SIG-M5 treated with dmso at 0.1 percent for 504 hours (cell line): ENCODE results near the gene DNAJC1.
"Not testable (repeated sequence)": the region's sequence is repeated elsewhere in the genome, so short reads cannot be mapped to it uniquely, and the experiment has no call there.

Experiments
- DNase-seq: peaks from one replicate; lab custom pipeline; 2025; ENCODE audit not compliant: unreplicated experiment; lab: John Stamatoyannopoulos, UW

Gene DNAJC1

GRCh38 chr10:21831986-21832820 is 171.3 kb downstream of the DNAJC1 start:
- no peak for DNase-seq

DNA sequence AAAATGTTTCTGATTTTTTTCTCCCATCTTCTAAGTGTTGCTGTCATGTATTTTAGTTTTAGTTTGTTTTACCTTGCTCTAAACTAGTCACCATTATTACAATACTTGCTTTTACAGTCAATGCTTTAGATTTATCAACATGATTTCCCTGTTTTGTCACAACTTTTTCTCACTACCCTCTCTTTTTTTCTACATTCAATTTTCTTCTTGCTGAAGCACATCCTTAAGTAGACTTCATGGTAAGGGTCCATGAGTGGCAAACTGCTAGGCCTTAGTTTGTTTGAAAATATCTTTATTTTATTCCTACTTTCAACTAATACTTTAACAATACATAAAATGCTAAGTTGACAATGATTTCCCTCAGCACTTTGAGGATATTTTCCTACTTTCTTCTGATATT is 173.5 kb downstream of the DNAJC1 start:
- DNase-seq: no peak

- DNase-seq: no peak
These were observed 176.2 kb downstream of the DNAJC1 start for GRCh38 chr10:21827308-21827707.

DNA sequence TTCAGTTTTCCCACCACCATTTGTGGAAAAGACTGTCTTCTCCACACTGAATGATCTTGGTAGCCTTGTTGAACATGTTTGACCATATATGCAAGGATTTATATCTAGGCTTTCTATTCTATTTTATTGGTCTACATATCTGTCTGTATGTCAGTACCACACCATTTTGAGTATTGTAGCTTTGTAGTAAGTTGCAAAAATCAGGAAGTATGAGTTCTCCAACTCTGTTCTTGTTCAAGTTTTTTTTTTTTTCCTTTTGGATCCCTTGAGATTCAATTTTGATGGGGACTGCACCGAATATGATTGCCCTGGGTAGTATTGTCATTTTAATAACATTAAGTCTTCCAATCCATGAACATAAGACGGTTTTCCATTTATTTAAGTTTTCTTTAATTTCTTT is 176.8 kb downstream of the DNAJC1 start:
- no peak for DNase-seq

DNA sequence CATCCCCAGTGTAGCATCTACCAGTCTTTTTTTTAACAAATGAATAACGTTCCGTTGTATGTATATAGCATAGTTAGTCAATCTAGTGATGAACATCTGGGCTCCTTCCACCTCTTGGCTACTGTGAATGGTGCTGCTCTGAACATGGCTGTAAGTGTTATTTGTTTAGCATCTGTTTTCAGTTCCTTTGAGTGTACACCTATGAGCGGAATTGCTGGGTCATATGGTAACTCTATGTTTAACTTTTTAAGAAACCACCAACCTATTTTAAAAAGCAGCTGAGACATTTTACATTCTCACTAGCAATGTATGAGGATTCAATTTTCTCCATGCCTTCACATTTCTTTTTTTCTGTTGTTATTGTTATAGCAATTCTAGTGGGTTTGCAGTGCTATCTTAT is 178.2 kb downstream of the DNAJC1 start:
- DNase-seq: no peak

GRCh38 chr10:21824409-21824808 is 179.1 kb downstream of the DNAJC1 start:
- no peak for DNase-seq

- no peak for DNase-seq
These were observed 179.9 kb downstream of the DNAJC1 start for GRCh38 chr10:21823617-21824016.

- not testable (repeated sequence) for DNase-seq
These were observed 181.3 kb downstream of the DNAJC1 start for GRCh38 chr10:21822273-21822672.

DNA sequence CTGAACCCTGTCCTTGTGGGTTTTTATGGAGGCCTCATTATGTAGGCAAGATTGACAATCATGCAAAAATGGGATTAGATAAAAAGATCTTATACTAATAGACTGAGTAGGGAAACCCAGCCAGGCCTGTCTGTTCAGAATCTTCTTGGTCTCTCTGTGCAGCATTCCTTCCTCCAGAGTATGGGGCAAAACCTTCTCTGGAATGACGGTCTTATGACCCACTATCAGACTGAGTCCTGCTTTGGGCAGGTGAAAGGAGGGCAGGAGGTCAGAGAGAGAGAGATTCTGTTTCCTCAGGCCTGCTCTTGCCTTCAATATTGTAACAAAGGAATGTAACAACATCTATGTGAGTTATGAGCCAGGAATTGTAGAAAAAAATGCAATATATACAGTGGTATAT is 182.6 kb downstream of the DNAJC1 start:
- no peak for DNase-seq

GRCh38 chr10:21818416-21818815 is 185.1 kb downstream of the DNAJC1 start:
- not testable (repeated sequence) for DNase-seq

- no peak for DNase-seq
These were observed 188.7 kb downstream of the DNAJC1 start for GRCh38 chr10:21814866-21815265.

DNA sequence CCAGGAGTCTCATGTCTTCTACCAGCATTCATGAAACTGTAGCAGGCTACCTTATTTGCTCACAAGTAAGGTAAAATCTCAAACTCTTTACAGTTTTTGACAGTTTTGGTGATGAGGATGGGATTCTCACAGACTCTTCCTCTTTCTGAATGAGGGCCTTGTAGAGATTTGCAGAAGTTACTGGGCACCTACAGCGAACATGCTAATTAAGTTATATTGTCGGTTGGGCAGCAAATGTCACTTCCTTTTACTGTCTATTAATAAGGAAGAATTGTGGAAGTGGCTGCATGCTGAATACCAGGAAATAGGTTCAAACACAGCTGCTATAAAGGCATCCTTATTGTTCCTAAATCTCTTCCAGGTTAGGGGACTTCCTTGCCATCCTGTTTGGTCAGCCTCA is 189.6 kb downstream of the DNAJC1 start:
- DNase-seq: peak; percentile 49

DNA sequence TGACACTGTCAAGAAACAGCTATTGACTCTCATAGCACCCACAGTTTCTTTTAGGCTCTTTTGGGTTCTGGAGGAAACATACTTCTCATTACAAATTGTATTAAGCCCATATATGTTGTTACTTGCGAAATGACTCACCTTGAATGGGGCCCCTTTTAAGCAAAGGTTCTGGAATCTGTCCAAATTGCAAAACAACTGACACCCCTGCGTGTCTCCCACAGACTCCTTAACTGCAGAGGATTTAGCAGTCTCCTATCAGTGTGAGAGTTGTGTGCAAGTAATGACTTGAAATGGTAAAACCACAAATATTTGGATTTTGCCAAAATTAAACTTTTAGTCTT is 192.3 kb downstream of the DNAJC1 start:
- no peak for DNase-seq

GRCh38 chr10:21810582-21811244 is 192.8 kb downstream of the DNAJC1 start:
- no peak for DNase-seq

DNA sequence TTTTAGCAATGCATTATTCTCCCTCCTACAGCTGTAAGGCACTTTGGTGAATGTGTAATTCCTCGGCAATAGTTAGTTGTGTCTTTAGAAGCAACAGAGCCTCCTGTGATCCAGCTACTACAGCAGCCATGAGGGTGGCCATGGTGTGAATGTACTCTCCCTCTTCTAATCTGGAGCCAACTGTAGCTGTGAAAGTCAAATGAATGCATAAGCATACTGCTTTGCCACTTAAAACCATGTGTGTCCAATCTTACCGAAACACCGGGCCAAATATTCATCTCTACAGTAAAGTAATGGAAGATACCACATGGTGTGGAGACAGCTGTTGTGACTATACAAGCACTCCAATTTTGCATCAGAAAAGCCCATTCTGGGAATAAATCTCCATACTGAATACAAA is 195.0 kb downstream of the DNAJC1 start:
- DNase-seq: no peak

- DNase-seq: no peak
These were observed 196.3 kb downstream of the DNAJC1 start for GRCh38 chr10:21807180-21807579.

- no peak for DNase-seq
These were observed 200.2 kb downstream of the DNAJC1 start for GRCh38 chr10:21803374-21803773.

GRCh38 chr10:21801609-21802008 is 201.9 kb downstream of the DNAJC1 start:
- DNase-seq: no peak

- DNase-seq: no peak
These were observed 205.4 kb downstream of the DNAJC1 start for GRCh38 chr10:21797984-21798765.

DNA sequence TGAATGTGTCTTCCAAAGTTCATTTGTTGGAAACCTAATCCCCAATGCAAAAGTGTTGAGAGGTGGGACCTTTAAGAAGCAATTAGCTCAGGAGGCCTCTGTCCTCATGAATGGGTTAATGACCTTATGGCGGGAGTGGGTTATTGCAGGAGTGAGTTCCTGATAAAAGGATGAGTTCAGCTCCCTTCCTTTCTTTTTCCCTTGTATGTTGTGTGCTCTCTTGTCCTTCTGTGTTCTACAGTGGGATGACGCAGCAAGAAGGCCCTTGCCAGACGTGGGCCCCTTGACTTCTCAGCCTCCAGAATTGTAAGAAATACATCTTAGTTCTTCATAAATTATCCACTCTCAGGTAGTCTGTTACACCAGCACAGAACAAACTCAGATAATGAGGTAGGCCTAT is 206.0 kb downstream of the DNAJC1 start:
- no peak for DNase-seq

DNA sequence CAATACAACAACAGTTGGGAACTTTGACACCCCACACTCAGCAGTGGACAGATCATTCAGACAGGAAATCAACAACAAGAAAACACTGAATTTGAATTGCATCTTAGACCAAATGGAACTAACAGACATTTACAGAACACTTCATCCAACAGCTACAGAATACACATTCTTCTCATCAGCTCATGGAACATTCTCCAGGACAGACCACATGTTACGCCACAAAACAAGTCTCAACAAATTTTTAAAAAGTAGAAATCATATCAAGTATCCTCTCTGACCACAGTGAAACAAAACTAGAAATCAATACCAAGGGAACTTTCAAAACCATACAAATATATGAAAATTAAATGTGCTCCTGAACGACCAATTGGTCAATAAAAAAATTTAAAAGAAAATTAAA is 212.3 kb downstream of the DNAJC1 start:
- no peak for DNase-seq

- DNase-seq: no peak
These were observed 226.6 kb downstream of the DNAJC1 start for GRCh38 chr10:21776883-21777282.
